Activated CD4-positive, alpha-beta T cell treated with anti-CD3 and anti-CD28 coated beads, Interleukin-2, amount 50 U/mL, for 16 hours (primary cell): ENCODE measurements around the gene SUCLG2.

ENCODE experiments used
- DNase-seq: peaks from one replicate; pipeline ENCODE4 v3.0.0-alpha.2; 2020

SUCLG2 gene

DNA sequence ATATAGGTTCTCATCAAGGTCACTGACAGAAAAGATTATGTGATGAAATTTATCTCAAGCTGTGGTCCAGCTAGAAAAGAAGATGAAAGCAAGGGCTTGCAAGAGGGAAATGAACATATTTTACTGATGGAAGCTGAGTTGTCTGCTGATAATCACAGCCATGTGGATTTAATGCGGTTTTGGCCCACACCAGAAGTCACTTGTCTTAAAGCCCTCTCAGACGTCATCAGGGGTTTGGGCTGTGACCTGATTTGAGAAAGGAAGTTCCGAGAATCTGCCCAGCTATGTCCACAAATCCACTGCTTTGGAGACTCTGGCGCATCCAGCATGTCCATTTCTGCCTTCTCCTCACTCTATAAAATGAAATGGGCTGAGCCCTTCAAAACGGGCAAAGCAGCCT is 278.4 kb downstream of the SUCLG2 start:
- DNase-seq, result no peak

DNA sequence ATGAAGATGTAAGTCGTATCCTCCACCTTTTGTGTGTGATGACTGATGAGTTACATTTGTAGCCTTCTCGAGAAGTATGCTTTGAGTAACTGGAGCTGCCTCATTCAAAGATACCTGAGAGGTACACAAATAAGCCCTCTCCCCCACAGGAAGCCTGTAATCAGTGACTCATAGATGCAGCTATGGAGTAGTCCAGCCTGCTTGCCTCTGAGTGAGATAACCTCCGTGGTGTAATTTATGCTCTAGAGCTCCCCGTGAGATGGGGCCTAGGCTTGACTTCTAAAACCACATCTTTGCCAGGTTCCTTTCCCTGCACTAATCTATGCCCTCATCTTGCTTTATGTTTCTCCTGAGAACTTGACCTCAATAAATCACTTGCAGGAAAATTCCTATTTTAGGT is 291.7 kb downstream of the SUCLG2 start:
- DNase-seq, result peak; percentile 34

DNA sequence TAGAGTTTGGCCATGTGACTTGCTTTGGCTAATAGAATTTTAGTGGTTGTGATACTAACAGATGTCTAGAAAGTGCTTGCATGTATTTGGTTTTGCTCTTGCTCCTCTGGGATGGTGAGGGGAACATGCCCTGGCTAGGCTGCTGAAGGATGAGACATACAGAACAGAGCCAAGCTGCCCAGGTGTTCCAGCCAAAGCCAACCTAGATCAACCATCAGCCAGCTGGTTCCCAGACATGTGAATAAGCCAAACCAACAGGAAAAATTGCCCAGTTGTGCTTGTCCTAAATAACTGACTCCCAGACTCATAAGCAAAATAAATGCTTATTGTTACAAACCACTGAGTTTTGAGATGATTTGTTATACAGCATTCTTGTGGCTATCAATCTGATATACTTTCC is 292.6 kb downstream of the SUCLG2 start:
- DNase-seq, result no peak

DNA sequence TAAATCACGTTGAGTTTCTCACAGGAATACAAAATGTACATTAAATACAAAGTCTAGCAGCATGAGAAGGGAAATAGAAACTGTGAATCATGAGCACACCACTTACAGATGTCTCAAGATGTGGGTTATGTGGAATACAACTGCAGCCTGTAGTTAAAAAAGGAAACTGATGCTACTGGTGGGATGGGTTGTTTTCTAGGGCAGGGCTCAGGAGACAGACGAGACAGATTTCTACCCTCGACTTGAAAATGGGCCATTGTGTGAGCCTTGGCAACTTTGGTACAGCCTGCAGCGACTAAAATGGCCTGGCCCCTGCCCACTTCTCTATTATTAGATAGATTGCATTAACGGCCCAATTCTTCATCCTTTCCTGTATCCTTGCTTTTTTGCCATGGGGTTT is 293.1 kb downstream of the SUCLG2 start:
- peak; percentile 5 for DNase-seq

DNA sequence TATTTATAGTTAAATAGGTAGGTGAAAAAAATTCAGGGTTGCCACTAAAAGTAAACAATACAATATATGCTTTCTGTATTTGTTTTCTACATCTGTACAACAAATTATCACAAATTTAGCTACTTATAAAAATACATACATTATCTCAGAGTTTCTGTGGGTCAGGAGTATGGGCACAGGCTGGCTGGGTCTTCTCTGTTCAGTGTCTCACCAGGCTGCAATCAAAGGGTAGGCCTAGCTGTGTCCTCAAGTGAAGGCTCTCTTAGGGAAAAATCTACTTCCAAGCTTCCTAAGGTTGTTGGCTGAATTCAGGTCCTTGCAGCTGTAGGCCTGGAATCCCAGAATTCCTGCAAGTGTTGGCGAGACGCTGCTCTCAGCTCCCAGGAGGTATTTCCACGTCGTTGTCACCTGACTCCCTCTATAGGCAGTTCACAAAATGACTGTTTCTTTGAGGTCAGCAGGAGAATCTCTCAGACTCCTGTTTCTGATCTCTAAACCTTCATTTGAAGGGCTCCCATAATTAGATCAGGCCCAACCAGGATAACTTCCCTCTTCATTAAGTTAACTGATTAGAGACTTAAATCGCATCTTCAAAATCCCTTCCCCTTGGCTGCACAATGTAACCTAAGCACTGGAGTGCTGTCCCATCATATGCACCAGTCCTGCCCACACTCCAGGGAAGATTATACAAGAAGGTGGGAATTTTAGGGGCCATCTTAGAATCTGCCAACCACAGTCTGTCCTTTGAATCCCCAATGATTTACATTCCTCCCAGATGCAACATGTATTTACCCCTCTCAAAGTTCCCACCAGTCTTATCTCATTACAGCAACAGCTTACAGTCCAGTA is 296.6 kb downstream of the SUCLG2 start:
- DNase-seq, result peak; percentile 13

DNA sequence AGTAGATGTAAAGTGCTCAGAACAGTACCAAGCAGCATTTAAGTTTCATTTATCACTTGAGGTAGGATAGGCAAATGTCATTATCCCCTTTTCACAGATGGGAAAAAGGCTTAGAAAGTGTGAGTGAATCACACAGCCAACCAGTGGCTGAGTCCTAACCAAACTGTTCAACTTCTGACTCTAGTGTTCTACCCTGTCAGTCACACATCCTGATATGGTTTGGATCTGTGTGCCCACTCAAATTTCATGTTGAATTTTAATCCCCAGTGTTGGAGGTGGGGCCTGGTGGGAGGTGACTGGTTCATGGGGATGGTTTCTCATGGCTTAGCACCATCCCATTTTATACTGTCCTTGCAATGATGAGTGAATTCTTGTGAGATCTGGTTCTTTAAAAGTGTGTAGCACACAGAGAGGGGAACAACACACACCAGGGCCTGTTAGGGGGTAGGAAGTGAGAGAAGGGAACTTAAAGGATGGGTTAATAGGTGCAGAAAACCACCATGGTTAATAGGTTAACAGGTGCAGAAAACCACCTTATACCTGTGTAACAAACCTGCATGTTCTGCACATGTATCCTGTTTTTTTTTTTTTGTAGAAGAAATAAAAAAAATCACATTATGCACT is 304.7 kb downstream of the SUCLG2 start:
- peak; percentile 73 for DNase-seq

DNA sequence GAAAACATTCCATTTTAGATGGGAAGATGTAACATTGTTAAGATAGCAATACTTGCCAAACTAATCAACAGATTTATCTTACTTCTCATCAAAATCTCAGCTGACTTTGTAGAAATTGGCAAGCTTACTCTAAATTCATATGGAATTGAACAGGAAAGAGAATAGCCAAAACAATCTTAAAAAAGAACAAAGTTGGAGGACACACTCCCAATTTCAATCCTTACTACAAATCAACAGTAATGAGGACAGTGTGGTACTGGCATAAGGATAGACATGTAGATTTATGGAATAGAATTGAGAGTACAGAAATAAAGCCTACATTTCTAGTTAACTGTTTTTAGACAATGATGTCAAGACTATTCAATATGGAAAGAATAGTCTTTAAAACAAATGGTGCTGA is 308.3 kb downstream of the SUCLG2 start:
- no peak for DNase-seq

DNA sequence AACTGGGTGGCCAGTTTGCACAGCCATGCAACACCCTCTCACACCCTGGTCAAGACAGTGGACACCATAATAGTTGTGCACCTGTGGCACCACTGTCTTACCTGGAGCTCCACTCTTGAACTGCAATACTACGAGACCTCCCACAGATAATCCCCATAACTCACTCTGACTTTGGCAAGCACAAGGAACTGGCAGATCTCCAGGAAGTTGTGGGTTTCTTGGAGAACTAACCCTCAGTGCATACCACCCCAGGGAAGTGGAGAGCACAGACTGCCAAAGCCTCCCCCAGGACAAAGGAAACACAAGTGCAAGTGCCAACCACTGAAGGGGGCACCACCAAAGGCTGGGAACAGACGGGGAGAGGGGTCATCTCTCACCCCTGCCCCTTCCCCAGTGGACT is 318.6 kb downstream of the SUCLG2 start:
- no peak for DNase-seq

DNA sequence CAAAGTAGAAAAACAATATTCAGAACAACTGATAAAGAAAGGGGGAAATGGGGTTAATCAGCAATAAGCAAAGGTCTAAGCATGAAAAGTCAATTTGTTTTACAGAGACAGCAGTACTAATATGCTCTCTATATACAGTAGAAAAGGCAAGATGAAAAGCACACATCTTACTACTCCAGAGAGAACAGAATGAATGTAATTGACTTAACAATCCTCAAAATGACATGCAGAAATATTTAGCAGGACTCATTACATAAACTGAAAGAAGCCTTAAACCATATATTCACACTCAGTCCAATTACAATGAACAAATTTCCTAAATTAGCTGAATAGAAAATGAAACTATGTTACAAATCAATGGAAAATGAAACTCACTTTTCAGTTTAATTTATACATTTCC is 319.8 kb downstream of the SUCLG2 start:
- peak; percentile 12 for DNase-seq

DNA sequence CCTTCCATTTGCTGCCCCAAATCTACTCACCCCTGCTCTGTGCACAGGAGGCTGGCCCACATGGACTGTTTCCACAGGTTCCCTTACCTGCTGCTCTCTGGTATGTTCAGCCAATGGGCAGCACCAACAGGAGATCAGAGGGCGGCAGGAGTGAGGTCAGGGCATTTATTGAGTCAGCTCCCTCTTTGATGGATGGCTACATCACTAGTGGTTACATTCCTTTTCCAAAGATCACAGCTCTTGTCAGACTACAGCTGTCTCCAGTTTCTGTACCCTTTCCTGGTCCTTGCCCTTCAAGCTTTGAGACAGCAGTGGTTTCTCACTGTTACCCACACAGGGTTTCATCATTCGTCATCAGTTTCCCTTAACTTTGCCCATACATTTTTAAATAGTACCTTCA is 325.1 kb downstream of the SUCLG2 start:
- peak; percentile 63 for DNase-seq

DNA sequence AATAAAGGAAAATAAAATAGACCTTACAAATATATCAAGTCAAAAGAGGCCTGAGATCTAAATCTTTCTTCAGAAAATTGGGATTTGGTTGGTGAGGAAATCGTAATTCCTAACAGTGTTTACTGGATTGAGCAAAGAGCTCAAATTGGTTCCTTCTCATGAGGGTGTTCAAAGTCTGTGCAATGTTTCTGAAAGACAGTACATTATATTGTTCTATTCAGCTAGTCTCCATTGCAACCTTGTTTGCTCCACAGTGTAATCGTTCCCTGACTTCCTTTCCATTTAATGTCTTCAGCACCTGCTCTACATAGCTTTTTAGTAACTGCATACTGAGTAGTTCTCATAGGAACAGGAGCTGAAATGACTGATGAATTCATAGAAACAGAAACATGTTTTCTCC is 326.8 kb downstream of the SUCLG2 start:
- no peak for DNase-seq

DNA sequence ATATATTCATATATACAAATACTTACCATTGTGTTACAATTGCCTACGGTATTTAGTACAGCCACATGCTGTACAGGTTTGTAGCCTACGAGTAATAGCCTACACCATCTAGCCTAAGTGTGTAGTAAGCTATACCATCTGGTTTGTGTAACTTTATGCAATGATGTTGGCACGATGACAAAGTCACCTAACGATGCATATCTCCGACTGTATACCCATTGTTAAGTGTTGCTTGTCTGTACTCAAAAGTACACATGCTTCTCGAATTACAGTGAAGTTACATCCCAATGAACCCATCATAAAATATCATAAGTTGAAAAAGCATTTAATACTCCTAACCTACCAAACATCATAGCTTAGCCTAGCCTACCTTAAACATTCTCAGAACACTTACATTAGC is 329.2 kb downstream of the SUCLG2 start:
- DNase-seq, result no peak
